HG03439 (cell line): ENCODE results near the gene DDX11.
"Not testable (repeated sequence)": the region's sequence is repeated elsewhere in the genome, so short reads cannot be mapped to it uniquely, and the experiment has no call there.

Source experiments
- ATAC-seq: cut with Tn5 transposase; IDR thresholded peaks from one replicate; pipeline ENCODE4 v1.9.1; 2021; ENCODE audit warnings: mild to moderate bottlenecking, moderate library complexity; ENCODE audit not compliant: unreplicated experiment

The DDX11 gene

DNA sequence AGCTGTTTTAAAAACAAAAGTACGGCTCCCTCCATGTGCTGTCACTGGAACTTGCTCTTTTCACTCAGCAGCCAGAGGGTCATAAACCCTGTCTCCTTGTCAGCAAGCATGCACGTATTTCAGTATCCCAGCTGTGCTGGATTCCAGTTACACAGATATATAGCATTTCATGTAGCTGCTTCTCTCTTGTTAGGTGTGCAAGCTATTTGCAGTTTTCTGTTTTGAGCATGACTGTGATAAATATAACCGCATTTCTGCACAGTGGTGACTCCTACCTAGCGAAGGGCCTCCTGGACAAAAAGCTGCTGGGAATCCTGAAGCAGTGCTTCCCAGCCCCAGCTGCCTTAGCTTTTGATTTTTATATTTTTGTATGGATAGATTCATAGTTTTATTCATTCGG is 24.7 kb downstream of the DDX11 start:
- ATAC-seq: not testable (repeated sequence)

DNA sequence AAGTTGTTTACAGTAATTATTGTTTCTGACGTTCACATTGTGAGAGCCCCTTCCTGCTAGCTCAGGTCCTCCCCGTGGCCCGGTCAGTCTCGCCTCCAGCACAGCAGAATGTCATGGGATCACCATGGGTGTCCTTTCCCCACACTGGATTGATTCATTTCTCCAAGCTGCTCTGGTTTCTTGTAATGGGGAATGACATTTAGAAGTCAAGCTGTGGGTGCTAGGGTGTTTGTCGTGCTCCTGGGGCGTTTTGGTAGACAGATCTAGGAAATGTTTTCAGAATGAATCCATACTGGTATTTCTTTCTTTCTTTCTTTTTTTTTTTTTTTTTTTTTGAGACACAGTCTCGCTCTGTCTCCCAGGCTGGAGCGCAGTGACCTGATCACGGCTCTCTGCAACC is 25.1 kb downstream of the DDX11 start:
- not testable (repeated sequence) for ATAC-seq

DNA sequence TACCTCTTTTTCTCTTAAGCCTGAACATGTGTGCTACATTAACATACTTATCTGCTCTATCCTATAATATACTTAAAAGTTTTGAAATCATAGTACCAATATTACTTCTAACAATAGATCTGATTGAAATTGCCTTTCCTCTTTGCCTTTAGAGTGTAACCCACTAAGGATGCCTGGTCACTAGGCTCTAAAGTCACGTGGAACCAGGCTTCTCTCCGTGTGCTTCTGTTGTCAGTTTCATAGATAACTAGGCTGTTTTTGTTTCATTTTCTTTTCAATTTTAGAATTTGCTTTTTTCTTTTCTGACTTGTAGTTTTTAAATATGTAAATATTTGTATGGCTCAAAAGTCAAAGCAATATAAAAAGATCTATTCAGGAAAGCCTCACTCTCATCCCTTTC is 25.8 kb downstream of the DDX11 start:
- not testable (repeated sequence) for ATAC-seq

DNA sequence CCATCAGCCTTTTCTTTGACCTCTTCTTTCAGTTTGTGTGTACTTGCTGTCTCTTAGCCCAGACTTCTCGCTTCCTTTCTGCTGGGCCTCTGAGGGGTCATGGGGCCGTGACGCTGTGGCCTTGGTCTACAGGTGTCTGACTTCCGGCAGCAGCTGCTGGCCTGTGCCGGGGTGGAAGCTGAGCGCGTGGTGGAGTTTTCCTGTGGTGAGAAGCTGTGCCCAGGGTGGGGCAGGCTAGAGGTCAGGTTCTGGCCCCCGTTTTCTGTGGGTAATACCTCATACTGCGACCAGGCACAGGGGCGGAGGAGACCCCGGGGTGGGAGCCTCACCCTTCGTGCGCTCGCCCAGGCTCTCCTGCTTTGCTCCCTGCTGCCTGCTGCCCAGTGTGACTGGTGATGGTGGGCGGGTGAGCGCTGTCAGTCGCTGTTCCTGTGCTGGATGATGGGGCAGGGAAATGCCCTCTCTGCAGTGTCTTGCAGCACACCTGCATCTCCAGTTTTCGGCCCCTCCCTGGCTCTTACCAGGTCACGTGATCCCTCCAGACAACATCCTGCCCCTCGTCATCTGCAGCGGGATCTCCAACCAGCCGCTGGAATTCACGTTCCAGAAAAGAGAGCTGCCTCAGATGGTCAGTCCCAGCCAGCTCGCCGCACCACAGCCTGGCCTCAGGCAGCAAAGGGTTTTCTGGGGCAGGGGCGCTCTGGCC is 27.0 kb downstream of the DDX11 start:
- not testable (repeated sequence) for ATAC-seq

DNA sequence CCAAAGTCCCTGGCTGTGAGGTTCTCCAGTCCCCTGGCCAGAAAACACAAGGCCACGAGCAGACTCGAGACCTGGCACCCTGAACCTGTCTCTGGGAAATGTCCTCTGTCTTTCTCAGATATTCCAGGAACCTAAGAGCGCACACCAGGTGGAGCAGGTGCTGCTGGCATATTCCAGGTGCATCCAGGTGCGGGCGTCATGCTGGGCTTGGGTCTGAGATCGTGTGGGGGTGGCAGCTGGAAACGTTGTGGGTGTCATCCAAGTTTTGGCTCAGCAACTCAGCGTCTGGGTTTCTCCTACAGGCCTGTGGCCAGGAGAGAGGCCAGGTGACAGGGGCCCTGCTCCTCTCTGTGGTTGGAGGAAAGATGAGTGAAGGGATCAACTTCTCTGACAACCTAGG is 28.5 kb downstream of the DDX11 start:
- not testable (repeated sequence) for ATAC-seq

DNA sequence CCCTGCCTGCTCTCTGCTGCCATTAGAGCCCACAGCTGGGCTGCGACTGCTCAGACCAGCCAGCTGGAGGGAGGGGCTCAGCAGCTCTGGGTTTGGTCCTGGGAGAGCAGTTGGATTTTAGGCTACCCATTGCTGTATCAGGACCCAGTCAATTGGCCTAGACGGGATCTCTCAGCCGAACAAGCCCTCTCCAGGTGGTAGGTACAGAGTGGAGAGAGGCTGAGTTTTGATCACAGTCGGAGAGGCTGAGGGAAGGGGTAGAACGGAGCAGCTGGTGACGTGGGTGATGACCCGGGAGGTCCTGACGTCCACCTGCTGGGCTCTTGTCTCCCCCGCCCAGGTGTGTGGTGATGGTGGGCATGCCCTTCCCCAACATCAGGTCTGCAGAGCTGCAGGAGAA is 28.9 kb downstream of the DDX11 start:
- not testable (repeated sequence) for ATAC-seq

DNA sequence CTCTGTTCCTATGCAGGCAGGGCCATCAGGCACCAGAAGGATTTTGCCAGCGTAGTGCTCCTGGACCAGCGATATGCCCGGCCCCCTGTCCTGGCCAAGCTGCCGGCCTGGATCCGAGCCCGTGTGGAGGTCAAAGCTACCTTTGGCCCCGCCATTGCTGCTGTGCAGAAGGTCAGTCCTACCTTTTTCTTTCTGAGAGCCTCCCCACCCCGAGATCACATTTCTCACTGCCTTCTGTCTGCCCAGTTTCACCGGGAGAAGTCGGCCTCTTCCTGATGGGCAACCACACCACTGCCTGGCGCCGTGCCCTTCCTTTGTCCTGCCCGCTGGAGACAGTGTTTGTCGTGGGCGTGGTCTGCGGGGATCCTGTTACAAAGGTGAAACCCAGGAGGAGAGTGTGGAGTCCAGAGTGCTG is 29.9 kb downstream of the DDX11 start:
- ATAC-seq: not testable (repeated sequence)

DNA sequence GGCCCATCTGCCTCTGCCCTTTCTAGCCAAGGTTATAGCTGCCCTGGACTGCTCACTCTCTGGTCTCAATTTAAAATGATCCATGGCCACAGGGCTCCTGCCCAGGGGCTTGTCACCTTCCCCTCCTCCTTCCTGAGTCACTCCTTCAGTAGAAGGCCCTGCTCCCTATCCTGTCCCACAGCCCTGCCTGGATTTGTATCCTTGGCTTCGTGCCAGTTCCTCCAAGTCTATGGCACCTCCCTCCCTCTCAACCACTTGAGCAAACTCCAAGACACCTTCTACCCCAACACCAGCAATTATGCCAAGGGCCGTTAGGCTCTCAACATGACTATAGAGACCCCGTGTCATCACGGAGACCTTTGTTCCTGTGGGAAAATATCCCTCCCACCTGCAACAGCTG is 30.6 kb downstream of the DDX11 start:
- not testable (repeated sequence) for ATAC-seq

DNA sequence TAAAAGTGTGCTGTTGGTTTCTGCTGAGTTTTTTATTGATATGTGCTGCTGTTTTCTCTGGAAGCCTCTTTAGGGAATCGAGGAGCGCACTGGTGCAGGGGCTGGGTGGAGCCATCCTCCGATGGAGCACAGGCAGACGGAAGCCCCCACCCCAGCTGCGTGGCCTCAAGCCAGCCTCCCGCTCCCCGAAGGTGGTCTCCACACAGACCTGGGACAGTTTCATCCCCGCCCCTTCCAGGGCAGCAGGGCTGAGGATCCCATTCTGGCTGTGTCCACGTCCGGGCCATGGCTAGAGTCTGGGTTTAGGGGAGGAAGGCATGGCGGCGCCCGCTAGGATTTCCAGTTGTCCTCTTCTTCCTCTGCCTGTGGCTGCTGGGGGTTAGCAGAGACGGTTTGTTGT is 31.1 kb downstream of the DDX11 start:
- not testable (repeated sequence) for ATAC-seq

DNA sequence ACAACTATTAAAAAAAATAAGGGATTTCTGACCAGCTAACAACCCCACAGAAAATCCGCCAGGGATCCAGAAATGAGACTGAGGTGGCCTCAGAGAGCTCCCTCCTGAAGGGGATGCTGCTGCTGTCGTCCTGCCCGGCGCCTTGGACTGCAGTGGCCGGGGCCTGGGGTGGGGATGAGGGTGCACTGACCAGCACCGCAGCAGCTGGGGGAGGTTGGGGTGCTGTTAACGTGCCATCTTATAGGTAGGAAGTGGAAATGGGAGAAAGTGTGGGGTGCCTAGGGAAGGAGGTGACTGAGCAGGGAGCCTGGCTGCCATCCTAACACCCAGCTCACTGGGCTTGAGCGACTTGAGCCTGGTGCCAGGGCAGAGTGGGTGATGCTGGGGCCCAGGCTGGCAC is 32.0 kb downstream of the DDX11 start:
- no peak for ATAC-seq

DNA sequence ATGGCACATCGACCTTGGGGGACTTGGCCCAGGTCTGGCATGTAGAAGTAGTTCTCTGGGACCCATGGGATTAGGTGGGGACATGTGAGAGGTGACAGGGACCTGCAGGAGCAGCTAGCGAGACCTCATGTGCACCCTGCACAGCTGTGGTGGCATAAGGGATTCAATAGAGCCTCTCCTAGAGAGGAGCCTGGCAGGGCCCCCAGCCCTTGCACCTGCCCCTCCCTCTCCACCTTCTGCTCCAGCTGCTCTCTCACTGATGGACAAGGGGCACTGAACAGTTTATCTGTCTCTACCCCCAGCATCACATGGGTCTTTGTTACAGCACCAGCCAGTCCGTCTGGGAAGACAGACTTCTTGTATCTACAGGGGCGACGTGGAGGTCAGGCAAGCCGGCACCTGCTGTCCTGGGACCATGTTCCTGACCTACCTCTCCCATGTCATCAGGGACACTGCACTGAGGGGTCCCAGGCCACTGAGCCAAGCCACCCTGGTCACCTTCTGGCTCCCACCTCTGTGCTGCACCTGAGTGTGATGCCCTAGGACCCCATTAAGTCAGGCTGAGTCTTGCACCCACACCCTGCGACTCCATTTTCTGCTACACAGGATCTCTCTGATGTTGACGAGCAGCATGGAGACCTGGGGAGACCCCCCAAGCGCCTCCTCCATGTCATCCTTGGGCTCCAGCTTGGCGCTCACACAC is 32.6 kb downstream of the DDX11 start:
- ATAC-seq: no peak

DNA sequence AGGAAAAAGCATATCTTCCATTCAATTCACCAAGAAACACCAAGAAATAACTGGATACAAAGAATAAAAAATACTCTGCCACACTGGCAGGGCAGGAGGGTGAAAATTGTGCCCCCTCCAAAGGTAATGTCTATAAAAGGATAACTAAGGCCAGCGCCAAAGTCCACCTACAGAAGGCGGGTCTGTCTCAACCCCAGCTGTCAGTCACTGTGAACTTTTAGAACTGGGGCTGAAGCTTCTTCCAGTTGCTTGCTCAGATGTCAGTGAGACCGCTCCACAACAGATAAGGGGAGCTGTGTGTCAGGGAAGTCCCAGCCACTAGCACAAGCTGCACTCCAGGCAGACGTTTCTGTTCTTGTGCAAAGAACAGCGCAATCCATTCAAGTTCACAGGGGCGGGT is 36.1 kb downstream of the DDX11 start:
- ATAC-seq: not testable (repeated sequence)

DNA sequence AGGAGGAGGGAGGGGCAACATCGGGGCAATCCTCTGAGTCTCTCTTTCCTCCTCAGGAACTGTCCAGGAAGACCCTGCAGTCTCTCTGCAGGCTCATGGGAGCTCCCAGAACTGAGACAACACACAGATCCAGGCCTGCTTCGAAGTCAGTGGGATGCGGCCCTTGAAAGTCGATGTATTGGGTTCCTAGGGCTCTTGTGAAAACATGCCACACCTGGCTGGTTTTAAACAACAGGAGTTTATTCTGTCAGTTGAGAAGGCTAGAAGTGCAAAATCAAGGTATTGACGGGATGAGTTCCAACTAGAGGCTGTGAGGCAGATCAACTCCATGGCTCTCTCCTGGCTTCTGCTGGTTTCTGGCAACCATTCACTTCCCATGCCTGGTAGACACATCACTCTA is 36.6 kb downstream of the DDX11 start:
- not testable (repeated sequence) for ATAC-seq

DNA sequence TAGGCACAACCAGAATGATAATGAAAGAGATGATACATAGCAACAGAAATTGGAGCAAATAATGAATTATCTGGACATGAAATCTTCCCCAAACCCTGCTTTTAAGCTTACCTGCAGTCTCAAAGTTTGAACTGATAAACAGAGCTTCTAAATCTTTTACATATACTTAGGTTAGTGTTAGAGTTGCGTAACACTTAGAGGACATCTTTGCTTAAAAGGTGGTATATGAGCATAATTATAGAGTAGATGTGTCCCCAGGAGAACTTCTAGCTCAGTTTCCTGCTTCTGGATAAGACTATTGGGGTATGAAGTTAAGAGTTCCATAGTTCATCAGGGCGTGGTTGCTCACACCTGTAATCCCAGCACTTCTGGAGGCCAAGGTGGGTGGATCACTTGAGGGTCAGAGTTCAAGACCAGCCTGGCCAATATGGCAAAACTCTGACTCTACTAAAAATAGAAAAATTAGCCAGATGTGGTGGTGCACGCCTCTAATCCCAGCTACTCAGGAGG is 41.5 kb downstream of the DDX11 start:
- ATAC-seq: not testable (repeated sequence)

DNA sequence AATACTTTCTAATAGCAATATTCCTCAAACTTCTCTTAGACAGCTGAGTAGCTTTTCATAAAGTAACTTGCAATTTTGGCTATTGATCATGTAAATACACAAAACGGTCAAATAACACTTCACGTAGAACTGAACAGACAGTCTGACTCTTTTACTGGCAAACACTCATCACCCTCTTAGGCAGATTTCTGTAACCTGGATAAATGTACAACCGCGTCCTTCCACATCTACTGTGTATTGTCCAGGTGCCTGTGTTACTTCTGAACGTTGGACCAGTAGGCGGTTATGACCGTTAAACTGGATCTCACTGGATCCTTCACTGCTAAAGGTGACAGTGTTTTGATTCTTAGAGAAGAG is 43.2 kb downstream of the DDX11 start:
- ATAC-seq: not testable (repeated sequence)

DNA sequence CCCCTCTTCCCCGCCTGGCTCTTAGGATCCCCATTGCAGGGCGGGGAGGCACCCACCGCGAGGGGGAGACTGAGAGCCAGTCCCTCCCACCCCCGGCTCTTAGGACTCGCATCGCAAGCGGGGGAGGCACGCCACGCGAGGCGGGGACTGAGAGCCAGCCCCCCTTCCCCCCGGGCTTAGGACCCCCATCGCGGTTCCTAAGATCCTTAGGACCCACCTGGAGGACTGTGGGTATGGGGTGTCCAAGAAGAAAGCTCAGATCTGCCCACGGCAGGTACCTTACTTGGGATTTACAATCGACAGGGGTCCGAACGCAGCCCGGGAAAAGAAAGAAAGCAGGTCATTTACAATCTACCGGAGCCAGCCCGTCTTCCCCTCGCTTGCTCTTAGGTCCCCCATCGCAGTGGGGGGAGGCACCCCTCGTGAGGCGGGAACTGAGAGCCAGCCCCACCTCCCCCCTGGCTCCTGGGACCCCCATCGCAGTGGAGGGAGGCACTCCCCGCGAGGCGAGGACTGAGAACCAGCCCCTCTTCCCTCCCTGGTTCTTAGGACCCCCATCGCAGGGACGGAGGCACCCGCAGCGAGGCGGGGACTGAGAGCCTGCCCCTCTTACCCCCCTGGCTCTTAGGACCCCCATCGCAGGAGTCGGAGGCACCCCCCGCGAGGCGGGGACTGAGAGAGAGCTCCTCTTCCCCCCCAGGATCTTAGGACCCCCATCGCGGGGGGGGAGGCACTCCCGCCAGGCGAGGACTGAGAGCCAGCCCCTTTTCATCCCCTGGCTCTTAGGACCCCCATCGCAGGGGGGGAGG is 43.7 kb downstream of the DDX11 start:
- peak; percentile 59 for ATAC-seq

DNA sequence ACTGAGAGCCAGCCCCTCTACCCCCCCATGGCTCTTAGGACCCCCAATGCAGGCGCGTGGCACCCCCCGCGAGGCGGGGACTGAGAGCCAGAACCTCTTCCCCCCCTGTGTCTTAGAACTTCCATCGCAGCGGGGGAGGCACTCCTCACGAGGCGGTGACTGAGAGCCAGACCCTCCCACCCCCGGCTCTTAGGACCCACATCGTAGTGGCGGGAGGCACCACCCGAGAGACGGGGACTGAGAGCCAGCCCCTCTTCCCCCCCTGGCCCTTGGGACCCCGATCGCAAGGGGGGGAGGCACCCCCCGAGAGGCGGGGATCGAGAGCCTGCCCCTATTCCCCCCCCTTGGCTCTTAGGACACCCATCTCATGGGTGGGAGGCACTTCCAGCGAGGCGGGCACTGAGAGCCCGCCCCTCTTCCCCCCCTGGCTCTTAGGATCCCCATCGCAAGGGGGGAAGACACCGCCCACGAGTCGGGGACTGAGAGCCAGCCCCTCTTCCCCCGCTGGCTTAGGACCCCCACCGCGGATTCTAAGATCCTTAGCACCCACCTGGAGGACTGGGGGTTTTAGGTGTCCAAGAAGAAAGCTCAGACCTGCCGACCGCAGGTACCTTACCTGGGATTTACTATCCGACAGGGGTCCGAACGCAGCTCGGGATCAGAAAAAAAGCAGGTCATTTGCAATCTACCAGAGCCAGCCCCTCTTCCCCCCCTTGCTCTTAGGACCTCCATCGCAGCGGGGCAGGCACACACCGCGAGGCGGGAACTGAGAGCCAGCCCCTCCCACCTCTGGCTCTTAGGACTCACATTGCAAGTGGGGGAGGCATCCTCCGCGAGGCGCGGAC is 44.9 kb downstream of the DDX11 start:
- ATAC-seq: no peak

DNA sequence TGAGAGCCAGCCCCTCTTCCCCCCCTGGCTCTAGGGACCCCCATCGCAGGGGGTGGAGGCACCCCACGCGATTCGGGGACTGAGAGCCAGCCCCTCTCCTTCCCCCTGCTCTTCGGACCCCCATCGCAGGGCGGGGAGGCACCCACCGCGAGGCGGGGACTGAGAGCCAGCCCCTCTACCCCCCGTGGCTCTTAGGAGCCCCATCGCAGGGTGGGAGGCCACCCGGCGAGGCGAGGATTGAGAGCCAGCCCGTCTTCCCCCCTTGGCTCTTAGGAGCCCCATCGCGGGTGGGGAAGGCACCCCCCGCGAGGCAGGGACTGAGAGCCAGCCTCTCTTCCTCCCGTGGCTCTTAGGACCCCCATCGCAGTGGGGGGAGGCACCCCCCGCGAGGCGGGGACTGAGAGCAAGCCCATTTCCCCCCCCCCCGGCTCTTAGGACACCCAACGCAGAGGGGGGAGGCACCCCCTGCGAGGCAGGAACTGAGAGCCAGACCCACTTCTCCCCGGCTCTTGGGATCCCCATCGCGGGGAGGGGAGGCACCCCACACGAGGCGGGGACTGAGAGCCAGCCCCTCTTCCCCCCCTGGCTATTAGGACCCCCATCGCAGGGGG is 45.6 kb downstream of the DDX11 start:
- ATAC-seq: no peak

DNA sequence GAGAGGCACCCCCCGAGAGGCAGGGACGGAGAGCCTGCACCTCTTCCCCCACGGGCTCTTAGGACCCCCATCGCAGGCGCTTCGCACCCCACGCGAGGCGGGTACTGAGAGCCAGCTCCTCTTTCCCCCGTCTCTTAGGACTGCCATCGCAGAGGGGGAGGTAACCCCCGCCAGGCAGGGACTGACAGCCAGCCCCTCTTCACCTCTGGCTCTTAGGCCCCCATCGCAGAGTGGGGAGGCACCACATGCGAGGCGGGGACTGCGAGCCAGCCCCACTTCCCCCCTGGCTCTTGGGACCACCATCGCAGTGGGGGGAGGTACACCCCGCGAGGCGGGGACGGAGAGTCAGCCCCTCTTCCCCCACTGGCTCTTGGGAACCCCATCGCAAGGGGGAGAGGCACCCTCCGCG is 46.1 kb downstream of the DDX11 start:
- no peak for ATAC-seq

DNA sequence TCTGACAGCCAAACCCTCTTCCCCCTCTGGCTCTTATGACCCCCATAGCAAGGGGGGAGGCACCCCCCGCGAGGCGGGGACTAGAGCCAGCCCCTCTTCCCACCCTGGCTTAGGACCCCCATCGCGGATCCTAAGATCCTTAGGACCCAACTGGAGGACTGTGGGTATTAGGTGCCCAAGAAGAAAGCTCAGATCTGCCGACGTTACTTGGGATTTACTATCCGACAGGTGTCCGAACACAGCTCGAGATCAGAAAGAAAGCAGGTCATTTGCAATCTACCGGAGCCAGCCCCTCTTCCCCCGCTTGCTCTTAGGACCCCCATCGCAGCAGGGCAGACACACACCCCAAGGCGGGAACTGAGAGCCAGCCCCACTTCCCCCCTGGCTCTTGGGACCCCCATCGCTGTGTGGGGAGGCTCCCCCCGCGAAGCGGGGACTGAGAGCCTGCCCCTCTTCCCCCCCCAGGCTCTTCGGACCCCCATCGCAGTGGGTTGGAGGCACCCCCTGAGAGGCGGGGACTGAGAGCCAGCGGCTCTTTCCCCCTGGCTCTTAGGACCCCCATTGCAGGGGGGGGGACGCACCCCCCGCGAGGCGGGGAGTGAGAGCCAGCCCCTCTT is 46.8 kb downstream of the DDX11 start:
- ATAC-seq: no peak
